Keratinocyte (primary cell): ENCODE measurements around the gene MFAP3L. TPM values are rescaled to one million over a fixed set of nuclear protein-coding genes. Genes with fewer than 3 reads are reported as not detected.
A peak's percentile ranks its signal among the peaks of the same experiment; 100 is the strongest.

Experiments
- DNase-seq: peaks from one replicate; pipeline ENCODE4 v3.0.0-alpha.2; 2011; ENCODE audit warnings: low read depth, missing footprints, low spot score
- FAIRE-seq: peaks from 2 replicates; lab custom pipeline; 2011; peaks lifted over from hg19 to GRCh38; lab: Jason Lieb, UNC
- H2AFZ ChIP-seq: 2 replicates; pipeline ENCODE4 v1.6.0; 2012; ENCODE audit warnings: low read length, control low read depth, inconsistent platforms; ENCODE audit not compliant: control insufficient read depth
- H3K27ac ChIP-seq: 2 replicates; pipeline ENCODE4 v1.5.1; 2011; ENCODE audit warnings: low read length; ENCODE audit not compliant: control insufficient read depth, insufficient read depth
- H3K27me3 ChIP-seq: 3 replicates; pipeline ENCODE4 v1.6.0; 2011; ENCODE audit warnings: low read length; ENCODE audit not compliant: control insufficient read depth, insufficient read depth; ENCODE audit errors: extremely low read depth
- H3K36me3 ChIP-seq, 2 experiments: 2 replicates in 1 of 2; 3 replicates in 1 of 2; pipeline ENCODE4 v1.5.1; 2011; ENCODE audit warnings: low read length in 2 of 2, mild to moderate bottlenecking in 1 of 2; ENCODE audit not compliant: control insufficient read depth in 2 of 2, insufficient read depth in 2 of 2; ENCODE audit errors: extremely low read depth in 1 of 2
- H3K4me1 ChIP-seq: 3 replicates; pipeline ENCODE4 v1.5.1; 2011; ENCODE audit warnings: low read length; ENCODE audit not compliant: control insufficient read depth, insufficient read depth; ENCODE audit errors: extremely low read depth
- H3K4me2 ChIP-seq: 3 replicates; pipeline ENCODE4 v1.6.0; 2011; ENCODE audit warnings: low read depth, low read length; ENCODE audit not compliant: control insufficient read depth, insufficient read depth; ENCODE audit errors: extremely low read depth
- H3K4me3 ChIP-seq, 3 experiments: fragments of 200-600 bp in 1 of 3; sonication (generic) in 1 of 3; 2 replicates in 2 of 3; 3 replicates in 1 of 3; pipeline ENCODE4 v1.5.1; 2011 to 2016; ENCODE audit warnings: low read length in 3 of 3, mild to moderate bottlenecking in 3 of 3, control low read depth in 2 of 3, inconsistent platforms in 1 of 3, low read depth in 1 of 3, mixed read lengths in 1 of 3, mixed run types in 1 of 3, moderate library complexity in 1 of 3; ENCODE audit not compliant: control insufficient read depth in 2 of 3, insufficient read depth in 2 of 3; ENCODE audit errors: extremely low read depth in 1 of 3
- H3K79me2 ChIP-seq: 2 replicates; pipeline ENCODE4 v1.6.0; 2012; ENCODE audit warnings: low read length; ENCODE audit not compliant: control insufficient read depth, insufficient read depth
- H3K9ac ChIP-seq: 3 replicates; pipeline ENCODE4 v1.6.0; 2011; ENCODE audit warnings: low read length; ENCODE audit not compliant: control insufficient read depth, insufficient read depth; ENCODE audit errors: extremely low read depth
- H3K9me1 ChIP-seq: 3 replicates; pipeline ENCODE4 v1.6.0; 2011; ENCODE audit warnings: low read length; ENCODE audit not compliant: control insufficient read depth, insufficient read depth; ENCODE audit errors: extremely low read depth
- H3K9me3 ChIP-seq: 2 replicates; pipeline ENCODE4 v1.5.1; 2012; ENCODE audit warnings: low read depth, low read length; ENCODE audit not compliant: control insufficient read depth
- H4K20me1 ChIP-seq: 3 replicates; pipeline ENCODE4 v1.6.0; 2011; ENCODE audit warnings: low read length; ENCODE audit not compliant: control insufficient read depth, insufficient read depth; ENCODE audit errors: extremely low read depth
- EZH2 ChIP-seq: IDR thresholded peaks from one replicate; pipeline ENCODE4 v1.6.1; 2012; ENCODE audit warnings: inconsistent platforms, mild to moderate bottlenecking, low read length, moderate library complexity
- dilution Hi-C: fragments of 300-500 bp; cut with MboI; formaldehyde crosslinking; loops from one replicate; pipeline ENCODE4 v1.7.0; 2020; ENCODE audit warnings: low sequenced_read_pairs; ENCODE audit not compliant: extremely low pct_ligation_motif_present
- polyA plus RNA-seq, 5 experiments: library from polyadenylated mRNA; depleted of rRNA in 3 of 5; stranded (reverse) in 3 of 5; stranded (forward) in 1 of 5; unstranded in 1 of 5; fragments of >200 nt; gene quantifications; 1 replicate in 1 of 5; 2 replicates in 3 of 5; 3 replicates in 1 of 5; pipeline versions ENCODE4 v1.2.1 to v1.2.3, GENCODE V29; 2011 to 2012; ENCODE audit warnings: missing spikeins in 2 of 5, low read depth in 1 of 5, low replicate concordance in 1 of 5
- TF ChIP-seq, protein P1 (sequence below), 3 experiments: IDR thresholded peaks in 1 of 3; conservative IDR thresholded peaks in 1 of 3; optimal IDR thresholded peaks in 1 of 3; 2 replicates in 2 of 3; 3 replicates in 1 of 3; pipeline versions ENCODE3 to v1.5.1; 2011; ENCODE audit warnings: low read length in 3 of 3, mild to moderate bottlenecking in 3 of 3, moderate library complexity in 2 of 3, control low read depth in 1 of 3, inconsistent platforms in 1 of 3; ENCODE audit not compliant: insufficient read depth in 2 of 3; ENCODE audit errors: extremely low read depth in 1 of 3

Gene MFAP3L
- polyA plus RNA-seq, 1 donor (not counting 4 experiments of a cell fraction or from before 2014, with no cell fraction given): 7.6 TPM

DNA sequence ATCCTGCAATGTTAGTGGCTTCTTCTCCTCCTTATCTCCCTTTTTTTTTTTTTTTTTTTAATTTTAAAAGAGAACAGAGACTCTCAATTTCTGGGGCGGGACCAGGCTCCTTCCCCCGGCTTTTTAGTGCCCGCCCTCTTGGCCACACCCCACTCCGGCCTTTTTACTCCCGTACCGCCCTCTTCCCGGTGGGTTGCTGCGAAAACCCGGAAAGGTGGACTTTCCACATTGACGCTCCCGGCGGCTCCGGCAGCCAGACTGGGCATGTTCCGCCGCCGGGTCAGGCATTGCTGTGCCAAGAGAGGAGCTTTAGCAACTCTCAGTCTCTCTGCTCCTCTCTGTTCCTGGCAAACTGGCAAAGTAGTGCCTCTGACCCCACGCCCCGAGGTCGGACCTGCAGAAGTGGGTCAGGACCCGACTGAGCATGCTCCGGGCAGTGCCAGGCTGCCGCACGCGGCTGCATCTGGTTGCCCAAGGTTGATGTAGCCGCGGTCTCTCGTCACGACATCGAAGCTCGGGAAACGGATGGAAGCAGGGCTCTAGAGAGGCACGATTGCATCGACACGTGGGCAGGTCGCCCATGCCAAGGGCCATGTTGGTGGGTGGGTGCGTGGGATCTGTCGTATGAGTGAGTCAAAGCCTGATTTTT, 1.1 kb upstream of the MFAP3L start:
- H4K20me1 ChIP-seq: no peaks in the 10 kb centered on the region
- H3K9me1 ChIP-seq: no peaks in the 10 kb centered on the region
- dilution Hi-C loops: loop anchor here (25.0 kb wide), 1 partner anchor 215 kb away; no protein-coding TSS in a partner anchor
- H3K4me2 ChIP-seq: peak overlapping the region; percentile 80
- peak overlapping the region; percentile 77 for H3K27ac ChIP-seq
- H3K9ac ChIP-seq: peak overlapping the region; percentile 87
- peak; percentile 5 for FAIRE-seq
- H3K79me2 ChIP-seq: no peaks in the 10 kb centered on the region
- H3K36me3 ChIP-seq: no peaks in the 10 kb centered on the region
- peak overlapping the region; percentile 73 to 83 (median 78) for H3K4me3 ChIP-seq
- TF ChIP-seq, protein P1, sequence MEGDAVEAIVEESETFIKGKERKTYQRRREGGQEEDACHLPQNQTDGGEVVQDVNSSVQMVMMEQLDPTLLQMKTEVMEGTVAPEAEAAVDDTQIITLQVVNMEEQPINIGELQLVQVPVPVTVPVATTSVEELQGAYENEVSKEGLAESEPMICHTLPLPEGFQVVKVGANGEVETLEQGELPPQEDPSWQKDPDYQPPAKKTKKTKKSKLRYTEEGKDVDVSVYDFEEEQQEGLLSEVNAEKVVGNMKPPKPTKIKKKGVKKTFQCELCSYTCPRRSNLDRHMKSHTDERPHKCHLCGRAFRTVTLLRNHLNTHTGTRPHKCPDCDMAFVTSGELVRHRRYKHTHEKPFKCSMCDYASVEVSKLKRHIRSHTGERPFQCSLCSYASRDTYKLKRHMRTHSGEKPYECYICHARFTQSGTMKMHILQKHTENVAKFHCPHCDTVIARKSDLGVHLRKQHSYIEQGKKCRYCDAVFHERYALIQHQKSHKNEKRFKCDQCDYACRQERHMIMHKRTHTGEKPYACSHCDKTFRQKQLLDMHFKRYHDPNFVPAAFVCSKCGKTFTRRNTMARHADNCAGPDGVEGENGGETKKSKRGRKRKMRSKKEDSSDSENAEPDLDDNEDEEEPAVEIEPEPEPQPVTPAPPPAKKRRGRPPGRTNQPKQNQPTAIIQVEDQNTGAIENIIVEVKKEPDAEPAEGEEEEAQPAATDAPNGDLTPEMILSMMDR (optimal IDR thresholded peaks at IDR 0.05 in 1 of 3, IDR thresholded peaks at IDR 0.05 in 1 of 3, conservative IDR thresholded peaks at IDR 0.05 in 1 of 3; ENCODE audit: extremely low read depth in 1 of 3, insufficient read depth in 2 of 3, low read length in 3 of 3): no peak
- no peak for TF ChIP-seq EZH2
- peak; percentile 38 for DNase-seq
- H2AFZ ChIP-seq: peak overlapping the region; percentile 96
- H3K9me3 ChIP-seq: no peaks in the 10 kb centered on the region
- no peaks in the 10 kb centered on the region for H3K4me1 ChIP-seq
- H3K27me3 ChIP-seq: no peaks in the 10 kb centered on the region

DNA sequence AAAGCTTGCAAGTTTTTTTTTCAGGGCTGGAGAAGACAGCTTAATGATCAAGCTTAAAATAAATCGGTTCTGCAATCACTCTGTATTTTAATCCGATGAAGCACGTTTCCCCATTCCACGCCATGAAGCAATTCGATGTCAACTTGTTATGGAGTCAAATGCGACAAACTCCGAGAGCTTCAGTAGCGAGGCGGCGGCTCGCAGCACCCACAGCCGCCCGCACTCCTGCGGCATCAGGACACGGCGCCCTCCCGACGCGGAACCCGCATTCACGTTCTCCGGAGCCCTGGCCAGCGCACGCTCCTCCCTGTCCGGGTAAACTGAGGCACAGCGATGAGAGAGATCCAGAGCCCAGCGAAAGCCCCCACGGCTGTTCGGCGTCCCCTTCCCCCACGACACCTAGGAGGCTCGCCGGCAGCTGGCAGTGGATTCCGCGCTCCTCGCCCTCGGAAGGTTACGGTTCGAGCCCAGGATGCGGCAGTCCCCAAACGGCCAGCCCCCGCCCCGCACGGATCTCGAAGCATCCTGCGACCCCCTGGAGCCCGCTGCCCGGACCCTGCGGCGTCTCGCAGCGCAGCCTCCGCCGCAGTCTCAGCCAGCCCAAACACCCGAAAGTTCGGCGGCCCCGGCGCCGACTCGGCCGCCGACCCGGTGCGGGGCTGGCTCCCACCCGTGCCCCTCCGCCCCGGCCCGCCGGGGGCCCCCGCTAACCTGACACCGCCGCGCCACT, 507 bp downstream of the MFAP3L start:
- H3K4me3 ChIP-seq: peak overlapping the region; percentile 73 to 80 (median 78)
- no peaks in the 10 kb centered on the region for H3K9me1 ChIP-seq
- FAIRE-seq (peak; percentile 20), DNase-seq (no peak)
- no peaks in the 10 kb centered on the region for H3K36me3 ChIP-seq
- no peaks in the 10 kb centered on the region for H3K4me1 ChIP-seq
- TF ChIP-seq EZH2: peak; percentile 66
- TF ChIP-seq, protein P1 (optimal IDR thresholded peaks at IDR 0.05 in 1 of 3, IDR thresholded peaks at IDR 0.05 in 1 of 3, conservative IDR thresholded peaks at IDR 0.05 in 1 of 3; ENCODE audit: extremely low read depth in 1 of 3, insufficient read depth in 2 of 3, low read length in 3 of 3): no peak
- no peaks in the 10 kb centered on the region for H3K9me3 ChIP-seq
- dilution Hi-C loops: loop anchor here (25.0 kb wide), 1 partner anchor 213 kb away; no protein-coding TSS in a partner anchor
- peak overlapping the region; percentile 59 for H3K9ac ChIP-seq
- H2AFZ ChIP-seq: peak overlapping the region; percentile 76
- no peaks in the 10 kb centered on the region for H3K27me3 ChIP-seq
- H3K79me2 ChIP-seq: no peaks in the 10 kb centered on the region
- no peaks in the 10 kb centered on the region for H4K20me1 ChIP-seq
- peak overlapping the region; percentile 87 for H3K4me2 ChIP-seq
- no peak overlapping the region for H3K27ac ChIP-seq
